ENCODE results near the gene FAM53B.

DNA sequence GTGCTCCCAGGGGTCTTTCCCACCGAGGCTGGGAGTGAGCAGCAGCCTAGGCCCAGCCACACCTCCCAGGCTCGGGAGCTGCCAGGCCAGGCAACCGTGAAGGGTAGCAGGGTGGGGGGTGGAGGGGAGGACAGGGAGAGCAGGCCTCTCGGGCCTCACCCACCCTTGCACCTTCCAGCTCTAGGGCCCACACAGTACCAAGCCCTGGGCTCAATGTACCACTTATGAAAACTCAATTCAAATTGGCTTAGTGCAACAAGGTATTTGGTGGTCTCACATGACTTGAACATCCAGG lies 127.4 kb downstream of the FAM53B start:
- no peak for TF ChIP-seq CTCF (IDR thresholded peaks at IDR 0.05)
- TF ChIP-seq ZFX (IDR thresholded peaks at IDR 0.05; ENCODE audit: borderline replicate concordance), result no peak

Measured in 22Rv1 (cell line).